ENCODE measurements around the gene POC1A.

Gene POC1A

GRCh38 chr3:52057812-52058495, 96.3 kb downstream of the POC1A start:
- Histone ChIP-seq H3K27ac (ENCODE audit: low read depth, low read length) (peak overlapping the region; percentile 69), H3K4me3 (ENCODE audit: low read depth, low read length) (peak overlapping the region; percentile 53), H3K27me3 (ENCODE audit: control insufficient read depth, insufficient read depth, low read length) (peaks cover 18% of the 10 kb centered on the region), H3K9me3 (ENCODE audit: control insufficient read depth, insufficient read depth, low read length) (no peaks in the 10 kb centered on the region), H3K4me1 (ENCODE audit: control insufficient read depth, insufficient read depth, low read length) (peaks cover 9% of the 10 kb centered on the region), H3K36me3 (ENCODE audit: control insufficient read depth, insufficient read depth, low read length) (peaks cover 11% of the 10 kb centered on the region), H3K9ac (ENCODE audit: low read depth, low read length) (no peak overlapping the region)

- Histone ChIP-seq H3K27ac (ENCODE audit: low read depth, low read length) (peak overlapping the region; percentile 69), H3K4me3 (ENCODE audit: low read depth, low read length) (peak overlapping the region; percentile 78)
These were observed 97.0 kb downstream of the POC1A start for GRCh38 chr3:52056968-52057811.

GRCh38 chr3:52056521-52056967, 97.7 kb downstream of the POC1A start, which contains the start of gene DUSP7:
TSS of gene DUSP7 (minus strand) at chr3:52056571. CDS start at chr3:52056366, 205 bp downstream.
- Histone ChIP-seq H3K27me3 (ENCODE audit: control insufficient read depth, insufficient read depth, low read length) (peaks cover 18% of the 10 kb centered on the region), H3K4me1 (ENCODE audit: control insufficient read depth, insufficient read depth, low read length) (peaks cover 14% of the 10 kb centered on the region), H3K27ac (ENCODE audit: low read depth, low read length) (peak within 1 kb of the TSS; percentile 52), H3K9ac (ENCODE audit: low read depth, low read length) (peak within 1 kb of the TSS; percentile 26), H3K36me3 (ENCODE audit: control insufficient read depth, insufficient read depth, low read length) (peaks cover 20% of the 10 kb centered on the region), H3K4me3 (ENCODE audit: low read depth, low read length) (peak within 1 kb of the TSS; percentile 78), H3K9me3 (ENCODE audit: control insufficient read depth, insufficient read depth, low read length) (no peaks in the 10 kb centered on the region)

More at GRCh38 chr3:52056968-52057811, 97.0 kb downstream of the POC1A start:
- H3K9ac ChIP-seq (ENCODE audit: low read depth, low read length), result no peak overlapping the region
- no peaks in the 10 kb centered on the region for H3K9me3 ChIP-seq (ENCODE audit: control insufficient read depth, insufficient read depth, low read length)
- H3K36me3 ChIP-seq (ENCODE audit: control insufficient read depth, insufficient read depth, low read length), result peaks cover 14% of the 10 kb centered on the region
- H3K4me1 ChIP-seq (ENCODE audit: control insufficient read depth, insufficient read depth, low read length), result peaks cover 14% of the 10 kb centered on the region
- peaks cover 18% of the 10 kb centered on the region for H3K27me3 ChIP-seq (ENCODE audit: control insufficient read depth, insufficient read depth, low read length)

DNA sequence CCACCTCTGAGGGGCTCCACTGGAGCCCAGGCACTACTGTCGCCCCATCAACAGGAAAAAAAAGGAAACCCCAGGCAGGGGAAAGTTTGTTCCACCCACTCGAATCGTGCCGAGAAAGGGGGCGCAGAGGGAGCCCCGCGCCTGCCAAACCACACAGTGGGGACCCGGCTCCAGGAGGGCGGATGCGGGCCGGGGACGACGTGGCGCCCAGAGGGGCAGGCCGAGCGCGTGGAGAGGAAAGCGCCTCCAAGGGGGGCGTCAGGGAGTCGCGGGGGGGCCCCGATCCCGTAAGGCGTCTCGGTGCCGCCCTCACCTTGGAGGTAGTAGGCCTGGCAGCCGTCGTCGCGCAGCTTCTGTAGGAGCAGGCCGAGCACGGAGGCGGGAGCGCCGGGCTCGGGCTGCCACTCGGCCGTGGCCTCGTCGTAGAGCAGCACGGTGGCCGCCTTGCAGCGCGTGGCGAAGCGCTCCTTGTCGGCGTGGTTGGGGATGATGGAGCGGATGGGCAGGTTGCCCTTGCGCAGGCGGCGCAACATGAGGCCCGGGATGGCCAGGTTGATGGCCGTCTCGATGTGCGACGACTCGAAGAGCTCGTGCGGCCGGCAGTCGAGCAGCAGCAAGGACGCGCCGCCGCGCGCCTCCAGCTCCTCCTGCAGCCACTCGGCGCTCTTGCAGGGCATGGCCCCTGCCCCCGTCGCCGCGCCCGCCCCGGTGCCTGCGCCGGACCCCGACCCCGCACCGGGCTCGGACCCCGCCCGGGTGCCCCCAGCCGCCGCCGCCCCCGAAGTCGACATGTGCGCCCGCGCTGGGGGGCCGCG, 98.5 kb downstream of the POC1A start:
- Histone ChIP-seq H3K27ac (ENCODE audit: low read depth, low read length) (no peak overlapping the region), H3K9ac (ENCODE audit: low read depth, low read length) (peak overlapping the region; percentile 26), H3K4me1 (ENCODE audit: control insufficient read depth, insufficient read depth, low read length) (peaks cover 14% of the 10 kb centered on the region), H3K9me3 (ENCODE audit: control insufficient read depth, insufficient read depth, low read length) (no peaks in the 10 kb centered on the region), H3K36me3 (ENCODE audit: control insufficient read depth, insufficient read depth, low read length) (peaks cover 28% of the 10 kb centered on the region), H3K4me3 (ENCODE audit: low read depth, low read length) (peak overlapping the region; percentile 71), H3K27me3 (ENCODE audit: control insufficient read depth, insufficient read depth, low read length) (peaks cover 18% of the 10 kb centered on the region)

DNA sequence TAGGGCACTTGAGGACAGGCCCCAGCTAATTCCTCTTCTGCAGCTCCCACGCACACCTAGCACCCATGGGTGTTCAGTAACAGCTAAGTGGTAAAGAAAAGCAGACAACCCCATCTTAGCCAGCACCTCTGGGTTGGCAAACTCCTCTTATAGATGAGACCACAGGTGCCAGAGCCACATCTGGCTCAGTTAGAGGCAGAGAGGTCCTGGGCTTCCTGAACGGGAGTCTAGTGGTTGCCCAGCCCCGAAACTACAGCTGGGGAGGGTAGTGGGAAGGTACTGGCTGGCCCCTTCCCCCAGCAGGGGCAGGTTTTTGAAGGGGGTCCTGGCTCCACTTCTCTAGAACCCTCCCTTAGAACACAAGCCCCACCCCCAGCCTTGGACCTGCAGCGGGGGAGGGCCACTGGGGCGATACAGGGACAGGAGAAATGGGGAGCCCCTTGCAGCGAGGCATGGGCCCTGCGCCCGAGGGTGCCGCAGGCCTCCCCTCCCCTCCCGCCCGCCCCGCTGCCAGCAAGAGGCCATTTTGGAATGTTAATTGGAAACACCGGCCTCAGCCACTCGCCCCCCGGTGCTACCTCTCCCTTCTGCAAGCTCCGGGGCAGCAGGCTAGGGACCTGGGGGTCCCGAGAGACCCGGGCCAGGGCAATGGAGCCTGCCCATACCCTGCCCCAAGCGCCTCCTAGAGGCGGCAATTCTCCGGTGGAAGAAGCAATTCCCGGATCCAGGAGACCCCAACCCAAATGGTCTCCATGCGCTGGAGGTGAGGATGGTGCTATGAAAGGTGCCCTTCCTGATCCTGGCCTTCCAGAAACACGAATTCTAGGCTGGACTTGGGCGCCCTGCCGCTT, 99.3 kb downstream of the POC1A start:
- peaks cover 37% of the 10 kb centered on the region for H3K36me3 ChIP-seq (ENCODE audit: control insufficient read depth, insufficient read depth, low read length)
- no peaks in the 10 kb centered on the region for H3K9me3 ChIP-seq (ENCODE audit: control insufficient read depth, insufficient read depth, low read length)
- H3K4me1 ChIP-seq (ENCODE audit: control insufficient read depth, insufficient read depth, low read length), result peaks cover 14% of the 10 kb centered on the region
- peaks cover 18% of the 10 kb centered on the region for H3K27me3 ChIP-seq (ENCODE audit: control insufficient read depth, insufficient read depth, low read length)
- peak overlapping the region; percentile 71 for H3K4me3 ChIP-seq (ENCODE audit: low read depth, low read length)
- H3K27ac ChIP-seq (ENCODE audit: low read depth, low read length), result no peak overlapping the region
- H3K9ac ChIP-seq (ENCODE audit: low read depth, low read length), result peak overlapping the region; percentile 3; the same call in 1 of the 2 replicates

- no peak overlapping the region for H3K4me3 ChIP-seq (ENCODE audit: low read depth, low read length)
- peak overlapping the region; percentile 53 for H3K27ac ChIP-seq (ENCODE audit: low read depth, low read length)
- peaks cover 14% of the 10 kb centered on the region for H3K4me1 ChIP-seq (ENCODE audit: control insufficient read depth, insufficient read depth, low read length)
- H3K9me3 ChIP-seq (ENCODE audit: control insufficient read depth, insufficient read depth, low read length), result no peaks in the 10 kb centered on the region
- peaks cover 45% of the 10 kb centered on the region for H3K36me3 ChIP-seq (ENCODE audit: control insufficient read depth, insufficient read depth, low read length)
- no peak overlapping the region for H3K9ac ChIP-seq (ENCODE audit: low read depth, low read length)
- H3K27me3 ChIP-seq (ENCODE audit: control insufficient read depth, insufficient read depth, low read length), result peaks cover 14% of the 10 kb centered on the region
These were observed 100.6 kb downstream of the POC1A start for GRCh38 chr3:52053307-52054304.

DNA sequence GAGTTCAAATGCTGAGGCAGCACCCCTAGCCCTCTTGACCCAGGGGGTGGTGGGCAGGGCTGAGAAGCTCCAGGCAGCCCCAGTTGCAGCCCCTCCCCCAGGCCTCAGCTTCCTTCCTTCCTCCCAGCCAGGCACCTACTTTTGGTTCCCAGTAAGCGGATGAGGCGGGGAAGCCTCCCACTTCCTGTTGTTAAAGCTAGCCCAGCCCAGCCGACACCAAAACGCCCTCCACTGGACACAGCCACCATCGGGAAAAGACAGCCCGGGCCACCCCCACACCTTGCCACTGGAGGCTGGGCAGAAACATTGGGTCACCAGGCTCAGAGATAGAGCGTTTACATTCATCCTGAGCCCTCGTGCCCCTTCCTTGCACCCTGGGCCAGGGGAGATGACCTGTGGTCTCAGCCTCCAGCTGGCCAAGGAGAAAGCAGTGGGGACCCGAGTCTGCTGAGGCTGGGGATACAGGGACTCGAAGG, 101.4 kb downstream of the POC1A start:
- Histone ChIP-seq H3K36me3 (ENCODE audit: control insufficient read depth, insufficient read depth, low read length) (peaks cover 45% of the 10 kb centered on the region), H3K9ac (ENCODE audit: low read depth, low read length) (no peak overlapping the region), H3K9me3 (ENCODE audit: control insufficient read depth, insufficient read depth, low read length) (no peaks in the 10 kb centered on the region), H3K27ac (ENCODE audit: low read depth, low read length) (peak overlapping the region; percentile 58), H3K27me3 (ENCODE audit: control insufficient read depth, insufficient read depth, low read length) (peaks cover 7% of the 10 kb centered on the region; the same call in 1 of the 2 replicates), H3K4me1 (ENCODE audit: control insufficient read depth, insufficient read depth, low read length) (peaks cover 12% of the 10 kb centered on the region), H3K4me3 (ENCODE audit: low read depth, low read length) (no peak overlapping the region)

DNA sequence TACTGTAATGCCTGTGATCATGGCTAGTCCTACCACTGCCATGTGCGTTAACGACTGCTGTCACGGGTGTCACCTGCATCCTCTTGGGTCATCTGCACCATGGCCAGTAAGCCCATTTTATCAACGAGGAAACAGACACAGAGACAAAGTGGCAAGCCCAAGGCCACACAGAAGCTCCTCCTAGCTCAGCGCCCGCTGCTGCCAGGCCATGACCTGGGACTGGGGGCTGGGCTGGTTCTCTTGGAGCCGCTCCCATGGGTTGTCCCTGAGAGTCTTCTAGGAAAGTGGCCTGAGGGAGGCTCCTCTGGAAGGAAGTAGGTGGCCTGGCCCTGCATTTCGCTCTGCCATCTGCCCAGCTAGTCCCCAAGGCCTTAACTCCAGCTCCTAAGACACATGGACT, 102.8 kb downstream of the POC1A start:
- Histone ChIP-seq H3K4me1 (ENCODE audit: control insufficient read depth, insufficient read depth, low read length) (peaks cover 8% of the 10 kb centered on the region), H3K27ac (ENCODE audit: low read depth, low read length) (no peak overlapping the region), H3K4me3 (ENCODE audit: low read depth, low read length) (no peak overlapping the region), H3K9me3 (ENCODE audit: control insufficient read depth, insufficient read depth, low read length) (no peaks in the 10 kb centered on the region), H3K36me3 (ENCODE audit: control insufficient read depth, insufficient read depth, low read length) (peaks cover 45% of the 10 kb centered on the region), H3K27me3 (ENCODE audit: control insufficient read depth, insufficient read depth, low read length) (peaks cover 6% of the 10 kb centered on the region; the same call in 1 of the 2 replicates), H3K9ac (ENCODE audit: low read depth, low read length) (no peak overlapping the region)

DNA sequence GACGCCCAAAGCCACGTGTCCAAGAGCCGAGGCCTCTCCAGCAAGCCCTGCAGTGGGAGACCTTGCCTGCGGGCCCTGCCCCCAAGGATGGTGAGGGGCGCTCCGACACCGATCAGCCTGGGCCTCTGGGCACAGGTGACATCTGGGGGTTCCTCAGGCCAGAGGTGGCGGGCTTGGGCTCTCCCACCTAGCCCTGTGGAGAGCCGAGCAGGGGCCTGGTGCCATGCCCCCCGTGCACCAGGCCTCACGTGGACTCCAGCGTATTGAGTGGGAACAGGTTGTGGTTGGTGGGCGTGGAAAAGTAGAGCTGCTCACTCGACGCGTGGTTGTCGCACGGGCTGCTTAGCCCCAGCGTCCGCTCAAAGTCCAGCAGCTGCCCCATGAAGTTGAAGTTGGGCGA, 103.7 kb downstream of the POC1A start:
- Histone ChIP-seq H3K27ac (ENCODE audit: low read depth, low read length) (no peak overlapping the region), H3K4me3 (ENCODE audit: low read depth, low read length) (no peak overlapping the region), H3K27me3 (ENCODE audit: control insufficient read depth, insufficient read depth, low read length) (peaks cover 2% of the 10 kb centered on the region; the same call in 1 of the 2 replicates), H3K36me3 (ENCODE audit: control insufficient read depth, insufficient read depth, low read length) (peaks cover 45% of the 10 kb centered on the region), H3K4me1 (ENCODE audit: control insufficient read depth, insufficient read depth, low read length) (peaks cover 8% of the 10 kb centered on the region), H3K9ac (ENCODE audit: low read depth, low read length) (no peak overlapping the region), H3K9me3 (ENCODE audit: control insufficient read depth, insufficient read depth, low read length) (no peaks in the 10 kb centered on the region)
